ENCODE results near the gene ADAMTSL3.

GRCh38 chr15:83767741-83768140, 113.8 kb downstream of the ADAMTSL3 start:
- TF ChIP-seq POLR2A (IDR thresholded peaks at IDR 0.05; ENCODE audit: low read length): no peak
- no peak for TF ChIP-seq GATA1 (IDR thresholded peaks at IDR 0.05; ENCODE audit: low read depth, low read length)

Data from erythroblast (primary cell).